GM21576 (cell line): Measurements from ENCODE around the gene MAOA.
"Not testable (repeated sequence)": the region's sequence is repeated elsewhere in the genome, so short reads cannot be mapped to it uniquely, and the experiment has no call there.

ENCODE experiments used
- ATAC-seq: cut with Tn5 transposase; IDR thresholded peaks from one replicate; pipeline ENCODE4 v1.9.1; 2021; ENCODE audit warnings: mild to moderate bottlenecking, moderate library complexity; ENCODE audit not compliant: unreplicated experiment

MAOA gene

GRCh38 chrX:43661521-43662240 is 5.6 kb downstream of the MAOA start:
- ATAC-seq: no peak

- ATAC-seq: no peak
Observed at GRCh38 chrX:43663173-43663572, 7.1 kb downstream of the MAOA start.

GRCh38 chrX:43664258-43664657 is 8.2 kb downstream of the MAOA start:
- no peak for ATAC-seq

GRCh38 chrX:43664708-43665107 is 8.6 kb downstream of the MAOA start:
- ATAC-seq: no peak

- no peak for ATAC-seq
Observed at GRCh38 chrX:43666311-43666912, 10.3 kb downstream of the MAOA start.

- not testable (repeated sequence) for ATAC-seq
Observed at GRCh38 chrX:43675965-43676628, 20.0 kb downstream of the MAOA start.

GRCh38 chrX:43676971-43677572 is 21.0 kb downstream of the MAOA start:
- no peak for ATAC-seq

GRCh38 chrX:43677993-43678392 is 21.9 kb downstream of the MAOA start:
- no peak for ATAC-seq

GRCh38 chrX:43679058-43679457 is 23.0 kb downstream of the MAOA start:
- no peak for ATAC-seq

GRCh38 chrX:43679778-43680177 is 23.7 kb downstream of the MAOA start:
- ATAC-seq: no peak

GRCh38 chrX:43682726-43683125 is 26.6 kb downstream of the MAOA start:
- no peak for ATAC-seq

GRCh38 chrX:43685221-43685620 is 29.1 kb downstream of the MAOA start:
- no peak for ATAC-seq

- no peak for ATAC-seq
Observed at GRCh38 chrX:43688586-43688985, 32.5 kb downstream of the MAOA start.

GRCh38 chrX:43693602-43694406 is 37.7 kb downstream of the MAOA start:
- no peak for ATAC-seq

- ATAC-seq: no peak
Observed at GRCh38 chrX:43699475-43699874, 43.4 kb downstream of the MAOA start.

GRCh38 chrX:43702079-43702524 is 46.0 kb downstream of the MAOA start:
- no peak for ATAC-seq

GRCh38 chrX:43702660-43703059 is 46.6 kb downstream of the MAOA start:
- no peak for ATAC-seq

- ATAC-seq: no peak
Observed at GRCh38 chrX:43703211-43703791, 47.2 kb downstream of the MAOA start.

GRCh38 chrX:43706786-43707370 is 50.8 kb downstream of the MAOA start:
- ATAC-seq: no peak
